GM20431 (cell line): ENCODE results near the gene SYCP2L.
"Not testable (repeated sequence)": the region's sequence is repeated elsewhere in the genome, so short reads cannot be mapped to it uniquely, and the experiment has no call there.

Experiments used
- in situ Hi-C: fragments of 300-500 bp; cut with MseI, MboI; formaldehyde crosslinking; loops from one replicate; pipeline ENCODE4 v1.15.0; 2020; ENCODE audit warnings: low sequenced_read_pairs; ENCODE audit not compliant: unreplicated experiment

SYCP2L gene

DNA sequence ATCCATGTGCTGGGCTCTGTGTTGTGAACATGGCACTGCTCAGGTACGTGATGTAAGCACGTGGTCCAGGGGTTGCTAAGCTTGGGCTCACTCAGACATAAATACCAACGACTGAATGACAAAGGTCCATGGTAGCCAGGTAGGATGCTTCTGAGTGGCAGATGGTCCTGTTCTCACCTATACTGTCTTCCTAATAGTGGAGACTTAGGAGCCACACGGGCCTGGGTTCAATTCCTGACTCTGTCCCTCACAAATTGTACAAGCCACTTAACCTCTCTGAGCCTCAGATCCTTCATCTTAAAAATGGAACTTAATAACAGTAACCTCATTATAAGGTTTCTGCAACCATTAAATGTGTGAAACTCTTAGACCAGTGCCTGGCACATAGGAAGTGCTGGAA, 11.8 kb upstream of the SYCP2L start:
- in situ Hi-C loops, result no loop called here

DNA sequence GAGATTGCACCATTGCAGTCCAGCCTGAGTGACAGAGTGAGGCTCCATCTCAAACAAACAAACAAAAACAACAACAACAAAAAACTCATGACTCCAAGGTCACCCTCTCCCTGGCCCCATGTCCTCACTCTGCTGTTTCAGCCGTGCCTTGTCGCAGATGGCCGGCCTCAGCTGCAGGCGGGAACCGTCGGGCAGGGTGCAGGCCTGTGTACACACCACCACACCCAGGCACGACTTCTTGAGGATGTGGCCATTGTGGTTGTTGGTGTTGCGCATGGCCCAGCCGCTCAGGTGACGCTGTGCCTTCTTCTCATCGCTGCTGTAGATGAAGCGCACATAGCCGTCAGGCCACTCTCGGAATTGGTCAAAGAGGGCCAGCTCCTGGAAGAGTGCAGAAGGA, 9.8 kb upstream of the SYCP2L start:
- in situ Hi-C loops, result no loop called here

DNA sequence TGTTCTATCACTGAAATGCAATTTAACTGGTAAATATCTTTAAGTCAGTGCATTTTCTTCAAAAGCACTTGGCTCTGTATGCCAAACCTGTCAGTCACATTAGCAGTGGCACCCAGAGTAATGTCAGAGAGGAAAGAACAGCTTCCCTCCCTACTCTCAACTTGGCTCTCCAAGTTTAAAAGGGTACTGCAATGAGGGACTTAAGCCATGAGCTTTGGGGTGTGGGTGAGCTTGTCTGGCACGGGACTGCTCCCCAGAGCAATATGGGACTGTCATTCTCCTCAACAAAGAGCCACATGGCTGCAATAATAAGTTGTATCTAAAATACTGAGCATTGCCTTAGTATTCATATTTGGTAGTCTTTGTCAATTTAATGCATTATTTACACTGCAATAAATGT, 9.0 kb upstream of the SYCP2L start:
- in situ Hi-C loops, result no loop called here

GRCh38 chr6:10880366-10880765, 6.5 kb upstream of the SYCP2L start:
- in situ Hi-C loops, result no loop called here

DNA sequence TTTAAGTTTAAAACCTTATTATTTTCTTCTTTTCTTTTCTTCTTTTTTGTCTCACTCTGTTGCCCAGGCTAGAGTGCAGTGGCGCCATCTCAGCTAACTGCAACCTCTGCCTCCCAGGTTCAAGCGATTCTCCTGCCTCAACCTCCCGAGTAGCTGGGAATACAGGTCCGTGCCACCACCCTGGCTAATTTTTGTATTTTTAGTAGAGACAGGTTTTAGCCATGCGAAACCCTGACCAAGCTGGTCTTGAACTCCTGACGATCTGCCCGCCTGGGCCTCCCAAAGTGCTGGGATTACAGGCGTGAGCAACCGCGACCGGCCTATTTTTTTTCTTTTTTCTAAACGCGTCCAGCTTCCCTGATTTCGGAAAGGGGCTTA, 4.6 kb upstream of the SYCP2L start:
- in situ Hi-C loops, result not testable (repeated sequence)

DNA sequence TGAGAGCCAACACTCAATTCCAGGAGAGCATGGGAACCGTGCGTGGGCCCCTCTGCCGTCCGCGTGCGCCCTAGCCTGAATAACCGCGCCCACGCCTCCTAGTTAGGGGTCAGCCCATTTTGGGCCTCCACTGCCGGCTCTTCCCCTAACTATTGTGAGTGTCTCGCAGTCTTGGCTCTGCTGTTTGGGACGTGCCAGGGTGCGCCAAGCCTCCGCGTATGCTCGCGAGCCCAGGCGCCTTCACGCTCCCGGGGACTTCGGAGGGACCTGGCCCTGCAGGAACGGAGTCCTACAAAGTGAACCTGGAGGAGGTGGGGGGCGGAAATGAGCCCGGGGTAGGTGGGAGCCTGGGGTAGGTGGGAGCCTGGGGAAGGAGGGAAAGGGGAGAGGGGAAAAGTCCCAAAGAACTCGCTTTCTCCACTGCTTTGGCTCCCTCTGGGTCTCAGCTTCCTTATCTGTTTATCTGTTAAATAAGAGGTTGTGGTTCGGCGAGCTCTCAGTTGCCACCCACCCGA, 4.1 kb upstream of the SYCP2L start:
- in situ Hi-C loops, result no loop called here

GRCh38 chr6:10883312-10884244, 3.3 kb upstream of the SYCP2L start:
- in situ Hi-C loops, result no loop called here

DNA sequence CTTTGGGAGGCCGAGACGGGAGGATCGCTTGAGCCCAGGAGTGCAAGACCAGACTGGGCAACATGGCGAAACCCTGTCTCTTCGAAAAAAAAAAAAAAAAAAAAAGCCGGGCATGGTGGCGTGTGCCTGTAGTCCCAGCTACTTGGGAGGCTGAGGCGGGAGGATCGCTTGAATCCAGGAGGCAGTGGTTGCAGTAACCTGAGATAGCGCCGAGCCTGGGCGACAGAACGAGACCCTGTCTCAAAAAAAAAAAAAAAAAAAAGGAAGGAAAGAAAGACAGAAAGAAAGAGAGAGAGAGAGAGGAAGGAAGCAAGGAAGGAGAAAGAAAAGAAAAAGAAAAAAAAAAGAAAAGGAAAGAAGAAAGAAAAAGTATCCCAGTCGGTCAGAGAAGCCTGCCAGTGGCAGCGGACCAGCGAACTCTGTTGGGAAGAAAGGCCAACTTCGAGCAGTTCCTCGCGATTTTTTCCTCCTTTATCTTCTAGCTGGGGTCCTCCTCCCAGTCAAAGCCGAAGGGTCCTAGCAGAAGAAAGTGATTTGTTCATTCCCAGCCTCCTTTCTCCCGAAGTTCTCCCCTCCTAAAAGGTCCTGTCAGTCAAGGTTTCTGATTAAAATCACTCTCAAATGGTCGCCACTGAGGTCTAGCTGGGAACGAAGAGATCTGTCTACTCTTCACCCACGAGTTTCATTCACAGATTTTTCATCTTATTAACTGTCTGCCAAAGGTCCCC, 2.4 kb upstream of the SYCP2L start:
- in situ Hi-C loops, result no loop called here

- in situ Hi-C loops, result not testable (repeated sequence)
These were observed 524 bp upstream of the SYCP2L start for GRCh38 chr6:10886365-10886690.

DNA sequence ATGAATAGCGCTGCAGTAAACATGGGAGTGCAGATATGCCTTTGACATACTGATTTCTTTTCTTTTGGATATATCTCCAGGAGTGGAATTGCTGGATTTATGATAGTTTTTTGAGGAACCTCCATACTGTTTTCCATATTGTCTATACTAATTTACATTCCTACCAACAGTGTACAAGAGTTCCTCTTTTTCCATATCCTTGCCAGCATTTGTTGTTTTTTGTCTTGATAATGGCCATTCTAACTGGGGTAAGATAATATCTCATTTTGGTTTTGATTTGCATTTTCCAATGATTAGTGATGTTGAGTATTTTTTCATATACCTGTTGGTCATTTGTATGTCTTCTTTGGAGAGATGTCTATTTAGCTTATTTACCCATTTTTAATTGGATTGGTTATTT, 3.3 kb downstream of the SYCP2L start:
- in situ Hi-C loops, result no loop called here

- in situ Hi-C loops, result no loop called here
These were observed 5.1 kb downstream of the SYCP2L start for GRCh38 chr6:10891960-10892359.

DNA sequence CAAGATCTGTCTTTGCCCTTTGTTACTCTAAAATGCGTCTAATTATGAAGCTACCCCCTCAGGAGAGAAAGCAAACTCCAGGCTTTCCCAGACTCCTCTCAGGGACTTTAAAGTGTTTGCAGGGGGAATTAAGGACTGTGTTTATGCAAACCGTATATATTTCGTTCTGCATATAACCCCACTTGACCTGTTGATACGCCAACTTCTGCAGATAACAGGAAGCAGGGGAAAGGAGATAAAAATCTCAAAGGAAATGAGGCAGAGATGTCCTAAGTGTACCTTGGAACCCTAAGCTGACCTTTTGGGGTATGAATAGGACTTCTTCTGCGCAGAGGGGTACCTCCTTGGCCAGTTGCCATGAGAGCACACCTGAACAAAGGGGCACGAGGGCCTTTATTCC, 8.1 kb downstream of the SYCP2L start:
- in situ Hi-C loops, result no loop called here

GRCh38 chr6:10896691-10897090, 9.8 kb downstream of the SYCP2L start:
- in situ Hi-C loops, result no loop called here

GRCh38 chr6:10901770-10902169, 14.9 kb downstream of the SYCP2L start:
- in situ Hi-C loops, result no loop called here

- in situ Hi-C loops, result no loop called here
These were observed 17.2 kb downstream of the SYCP2L start for GRCh38 chr6:10904015-10904414.

- in situ Hi-C loops, result no loop called here
These were observed 21.4 kb downstream of the SYCP2L start for GRCh38 chr6:10908228-10908627.

DNA sequence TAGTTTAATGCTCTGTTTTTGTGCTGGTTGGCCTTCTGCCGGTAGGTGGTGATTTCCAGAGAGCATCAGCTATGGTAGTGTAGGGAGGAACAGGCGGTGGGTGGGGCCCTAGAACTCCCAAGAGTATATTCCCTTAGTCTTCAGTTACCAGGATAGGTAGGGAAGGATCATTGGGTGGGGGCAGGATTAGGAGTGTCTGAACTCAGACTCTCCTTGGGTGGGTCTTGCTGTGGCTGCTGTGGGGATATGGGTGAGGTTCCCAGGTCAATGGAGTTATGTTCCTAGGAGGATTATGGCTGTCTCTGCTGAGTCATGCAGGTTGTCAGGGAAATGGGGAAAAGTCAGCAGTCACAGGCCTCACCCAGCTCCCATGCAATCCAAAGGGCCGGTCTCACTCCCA, 32.7 kb downstream of the SYCP2L start:
- in situ Hi-C loops, result not testable (repeated sequence)

DNA sequence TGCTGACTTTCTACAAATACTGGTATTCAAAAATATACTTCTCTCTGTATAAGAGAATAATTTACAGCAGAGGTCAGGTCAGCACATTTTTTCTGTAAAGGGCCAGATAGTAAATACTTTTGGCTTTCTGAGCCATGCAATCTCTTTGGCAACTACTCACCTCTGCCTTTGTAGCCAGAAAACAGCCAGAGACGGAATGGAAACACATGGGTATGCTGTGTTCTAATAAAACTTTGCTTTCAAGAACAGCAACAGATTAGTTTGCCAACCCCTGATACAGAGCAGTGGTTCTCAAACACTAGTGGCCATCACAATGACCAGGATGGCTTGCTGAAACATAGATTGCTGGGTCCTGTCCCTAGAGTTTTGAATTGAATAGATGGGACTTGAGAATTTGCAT, 46.3 kb downstream of the SYCP2L start:
- in situ Hi-C loops, result no loop called here

DNA sequence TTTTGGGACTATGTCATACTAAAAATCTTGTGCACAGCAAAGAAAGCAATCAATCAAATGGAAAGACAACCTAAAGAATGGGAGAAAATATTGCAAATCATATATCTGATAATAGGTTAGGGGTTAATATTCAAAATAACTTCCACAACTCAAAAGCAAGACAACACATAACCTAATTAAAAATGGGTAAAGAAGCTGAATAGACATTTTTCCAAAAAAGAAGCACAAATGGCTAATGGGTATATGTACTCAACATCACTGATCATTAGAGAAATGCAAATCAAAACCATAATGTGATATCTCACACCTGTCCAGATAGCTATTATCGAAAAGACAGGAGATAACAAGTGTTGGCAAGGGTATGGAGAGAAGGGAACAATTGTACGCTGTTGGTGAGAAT, 53.0 kb downstream of the SYCP2L start:
- in situ Hi-C loops, result no loop called here

DNA sequence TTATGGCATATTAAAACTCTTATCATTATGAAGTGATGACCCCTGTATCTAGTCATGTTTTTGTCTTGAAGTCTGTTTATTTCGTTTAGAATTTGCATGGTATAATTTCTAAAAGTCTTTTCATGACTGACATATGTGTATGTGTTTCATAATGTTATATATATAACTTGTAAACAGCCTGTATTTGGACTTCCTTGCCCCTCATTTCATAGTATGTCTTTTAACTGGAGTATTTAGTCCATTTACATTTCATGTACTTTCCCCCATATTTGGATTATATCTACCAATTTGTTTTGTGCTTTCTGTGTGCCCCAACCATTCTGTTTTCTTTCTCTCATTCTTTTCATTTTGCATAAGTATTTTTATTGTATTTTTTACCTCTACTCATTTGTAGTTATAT, 59.0 kb downstream of the SYCP2L start:
- in situ Hi-C loops, result no loop called here

DNA sequence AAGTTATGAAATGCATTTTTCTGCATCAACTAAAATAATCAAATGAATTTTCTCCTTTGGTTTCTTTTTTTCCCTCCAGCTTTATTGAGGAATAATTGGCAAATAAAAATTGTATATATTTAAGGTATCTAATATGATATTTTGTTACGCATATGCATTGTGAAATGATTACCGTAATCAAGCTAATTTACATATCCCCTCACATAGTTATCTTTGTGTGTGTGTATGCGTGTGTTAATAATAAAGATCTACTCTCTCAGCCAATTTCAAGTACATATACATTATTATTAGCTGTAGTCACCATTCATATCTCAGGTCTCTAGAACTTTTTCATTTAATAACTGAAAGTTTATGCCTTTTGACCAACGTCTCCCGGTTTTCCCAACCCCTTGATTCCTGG, 61.1 kb downstream of the SYCP2L start:
- in situ Hi-C loops, result no loop called here
